ENCODE measurements around the gene SNED1.
"Not testable (repeated sequence)": the region's sequence is repeated elsewhere in the genome, so short reads cannot be mapped to it uniquely, and the experiment has no call there.

SNED1 gene

DNA sequence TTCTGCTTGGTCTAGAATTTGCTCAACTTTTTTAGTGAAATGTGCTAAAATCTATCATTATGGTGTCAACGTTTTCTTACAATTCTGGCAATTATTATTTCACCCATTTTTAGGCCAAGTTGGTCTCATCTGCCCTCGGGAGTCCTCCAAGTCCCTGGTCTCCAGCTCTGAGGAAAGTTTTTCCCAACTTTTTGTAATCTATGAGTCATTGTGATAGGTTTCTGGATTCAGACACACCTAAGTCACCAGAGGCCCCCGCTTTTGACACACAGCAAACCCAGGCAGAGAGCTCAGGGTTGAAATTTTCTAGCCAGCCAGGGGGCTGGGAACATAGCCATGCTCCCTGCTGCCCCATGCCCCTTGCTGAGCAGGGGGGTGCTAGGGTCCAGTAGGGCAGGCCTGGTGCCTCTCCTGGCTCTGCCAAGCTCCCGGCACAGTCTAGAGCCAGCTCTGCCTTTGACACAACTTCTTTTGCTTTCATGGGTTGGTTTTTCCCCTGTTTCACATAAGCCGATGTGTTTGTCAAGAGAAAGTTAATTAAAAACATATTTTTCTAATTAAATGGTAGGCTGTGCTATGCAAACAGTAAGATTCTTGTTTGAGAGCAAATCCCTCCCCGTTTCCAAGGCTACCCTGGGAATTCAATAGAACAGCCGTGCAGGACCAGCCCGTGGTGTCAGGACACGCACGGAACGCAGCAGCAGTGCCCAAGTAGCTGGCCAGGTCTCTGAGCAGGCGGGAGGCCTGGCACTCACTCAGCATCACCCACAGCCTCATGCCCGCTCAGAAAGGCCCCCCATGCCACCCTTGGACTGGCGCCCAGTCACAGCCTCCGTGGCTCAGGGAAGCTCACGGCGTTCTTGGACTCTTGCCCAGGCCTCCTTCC, 25.5 kb upstream of the SNED1 start:
- no peak for DNase-seq (ENCODE audit: low spot score)
- TF ChIP-seq CTCF (IDR thresholded peaks at IDR 0.05; ENCODE audit: extremely low read depth, insufficient read depth, missing control alignments), result no peak
- in situ Hi-C loops (cut with MboI; ENCODE audit: low pct_unique_long_range_greater_than_20kb, low sequenced_read_pairs, unreplicated experiment), result no loop called here

GRCh38 chr2:240974771-240975572, 23.4 kb upstream of the SNED1 start:
- no peak for TF ChIP-seq CTCF (IDR thresholded peaks at IDR 0.05; ENCODE audit: extremely low read depth, insufficient read depth, missing control alignments)
- no peak for DNase-seq (ENCODE audit: low spot score)
- in situ Hi-C loops (cut with MboI; ENCODE audit: low pct_unique_long_range_greater_than_20kb, low sequenced_read_pairs, unreplicated experiment), result no loop called here

DNA sequence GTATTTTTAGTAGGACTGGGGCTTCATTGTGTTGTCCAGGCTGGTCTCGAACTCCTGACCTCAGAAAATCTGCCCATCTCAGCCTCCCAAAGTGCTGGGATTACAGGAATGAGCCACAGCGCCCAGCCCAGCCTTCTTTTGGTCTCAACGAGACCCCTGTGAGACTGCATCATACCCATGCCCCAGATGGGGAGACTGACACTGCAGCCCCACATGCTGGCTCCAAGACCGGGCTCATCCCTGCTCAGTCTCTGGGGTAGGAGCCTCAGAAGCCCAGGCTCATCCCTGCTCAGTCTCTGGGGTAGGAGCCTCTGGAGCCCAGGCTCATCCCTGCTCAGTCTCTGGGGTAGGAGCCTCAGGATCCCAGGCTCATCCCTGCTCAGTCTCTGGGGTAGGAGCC, 22.5 kb upstream of the SNED1 start:
- in situ Hi-C loops (cut with MboI; ENCODE audit: low pct_unique_long_range_greater_than_20kb, low sequenced_read_pairs, unreplicated experiment); DNase-seq (ENCODE audit: low spot score): not testable (repeated sequence)

DNA sequence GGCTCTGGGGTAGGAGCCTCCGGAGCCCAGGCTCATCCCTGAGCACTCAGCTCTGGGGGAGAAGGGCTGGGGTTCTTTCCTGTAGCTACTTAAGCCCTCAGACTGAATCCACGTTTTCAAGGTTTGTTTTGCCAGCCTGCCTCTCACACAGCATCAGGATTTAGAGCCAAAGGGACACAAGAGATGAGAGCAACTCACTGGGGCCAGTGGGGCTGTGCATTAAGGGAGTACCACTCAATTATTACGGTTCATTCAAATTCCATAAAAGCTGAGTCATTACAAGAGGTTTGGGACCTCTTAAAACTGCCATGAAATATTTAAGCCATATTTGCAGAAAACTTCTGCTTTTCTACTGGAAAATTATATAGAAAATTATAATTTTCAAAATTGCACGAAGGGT, 17.1 kb upstream of the SNED1 start:
- DNase-seq (ENCODE audit: low spot score), result no peak
- TF ChIP-seq CTCF (IDR thresholded peaks at IDR 0.05; ENCODE audit: extremely low read depth, insufficient read depth, missing control alignments), result no peak
- in situ Hi-C loops (cut with MboI; ENCODE audit: low pct_unique_long_range_greater_than_20kb, low sequenced_read_pairs, unreplicated experiment), result no loop called here

DNA sequence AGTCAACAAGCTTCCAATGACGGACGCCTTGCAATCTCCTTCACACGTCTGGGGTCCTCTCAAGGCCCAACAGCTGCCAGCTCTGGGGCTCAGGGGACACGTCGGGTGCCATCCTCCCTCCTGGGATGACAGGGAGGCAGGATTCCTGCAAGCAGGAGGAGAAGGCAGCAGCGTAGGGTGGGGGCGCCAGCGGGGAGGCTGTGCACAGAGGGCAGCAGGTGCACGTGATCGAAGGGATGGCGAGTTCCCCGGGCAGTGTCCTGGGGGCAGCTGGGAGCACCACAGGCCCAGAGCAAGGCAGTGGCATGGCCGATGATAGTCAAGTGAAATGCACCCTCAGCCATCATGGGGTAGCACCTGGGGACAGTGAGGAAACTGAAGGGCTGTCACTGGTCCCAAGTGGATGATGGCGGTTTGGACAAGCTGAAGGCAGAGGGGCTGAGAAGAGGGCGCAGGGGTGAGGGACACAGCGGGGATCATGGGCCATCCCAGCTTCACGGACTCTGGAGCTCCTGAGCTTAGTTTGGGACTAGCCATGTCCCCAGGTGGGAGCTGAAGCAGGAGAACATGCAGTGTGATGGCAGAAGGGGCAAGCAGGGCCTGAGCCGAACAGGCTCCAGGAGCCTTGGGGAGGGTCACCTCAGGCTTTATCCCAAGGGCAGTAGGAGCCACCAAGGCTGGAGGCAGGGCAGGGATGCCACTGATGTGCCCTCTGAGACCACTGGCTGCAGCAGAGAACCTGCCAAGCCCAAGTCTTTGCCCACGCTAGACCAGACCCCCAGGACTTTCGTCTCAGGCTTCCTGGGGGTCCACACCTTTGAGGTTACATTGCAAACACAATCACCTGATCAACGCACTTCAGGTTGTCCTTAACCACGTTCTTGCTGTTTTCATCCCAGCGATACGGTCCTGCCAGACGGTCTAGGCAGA, 16.3 kb upstream of the SNED1 start:
- in situ Hi-C loops (cut with MboI; ENCODE audit: low pct_unique_long_range_greater_than_20kb, low sequenced_read_pairs, unreplicated experiment), result no loop called here
- DNase-seq (ENCODE audit: low spot score), result no peak
- TF ChIP-seq CTCF (IDR thresholded peaks at IDR 0.05; ENCODE audit: extremely low read depth, insufficient read depth, missing control alignments), result no peak

GRCh38 chr2:240982821-240983281, 15.6 kb upstream of the SNED1 start:
- TF ChIP-seq CTCF (IDR thresholded peaks at IDR 0.05; ENCODE audit: extremely low read depth, insufficient read depth, missing control alignments), result no peak
- in situ Hi-C loops (cut with MboI; ENCODE audit: low pct_unique_long_range_greater_than_20kb, low sequenced_read_pairs, unreplicated experiment), result no loop called here
- no peak for DNase-seq (ENCODE audit: low spot score)
